ENCODE measurements around the gene VAMP3.

Gene VAMP3

GRCh38 chr1:7810395-7810794 lies 39.3 kb downstream of the VAMP3 start:
- DNase-seq (ENCODE audit: low read depth in 4 of 4, low spot score in 1 of 4), result peak in 2 of 4 experiments; percentile 9 to 21

GRCh38 chr1:7811476-7811875 lies 40.4 kb downstream of the VAMP3 start:
- DNase-seq (ENCODE audit: low read depth in 4 of 4, low spot score in 1 of 4), result no peak

- no peak for DNase-seq (ENCODE audit: low read depth in 4 of 4, low spot score in 1 of 4)
Measured at GRCh38 chr1:7813677-7814373, 42.7 kb downstream of the VAMP3 start.

GRCh38 chr1:7821282-7821681 lies 50.2 kb downstream of the VAMP3 start:
- no peak for DNase-seq (ENCODE audit: low read depth in 4 of 4, low spot score in 1 of 4)

- no peak for DNase-seq (ENCODE audit: low read depth in 4 of 4, low spot score in 1 of 4)
Measured at GRCh38 chr1:7824701-7825100, 53.6 kb downstream of the VAMP3 start.

- no peak for DNase-seq (ENCODE audit: low read depth in 4 of 4, low spot score in 1 of 4)
Measured at GRCh38 chr1:7826363-7826762, 55.3 kb downstream of the VAMP3 start.

- peak in 2 of 4 experiments; percentile 2 to 18 for DNase-seq (ENCODE audit: low read depth in 4 of 4, low spot score in 1 of 4)
Measured at GRCh38 chr1:7827126-7827955, 56.2 kb downstream of the VAMP3 start.
